H1 (cell line): ENCODE data around the gene TMBIM4. TPM values are rescaled to one million over a fixed set of nuclear protein-coding genes. Genes with fewer than 3 reads are reported as not detected.

Experiments used
- JUN ChIP-seq: IDR thresholded peaks from 2 replicates; pipeline ENCODE4 v1.6.1; 2011; ENCODE audit warnings: low read depth, mild to moderate bottlenecking, improper control_type of control experiment, low read length
- polyA plus RNA-seq, 7 experiments: library from polyadenylated mRNA; depleted of rRNA in 3 of 7; stranded (reverse) in 5 of 7; unstranded in 2 of 7; fragments of >200 nt in 5 of 7; fragments of 200-250 nt in 2 of 7; gene quantifications; 1 replicate in 5 of 7; 2 replicates in 1 of 7; 4 replicates in 1 of 7; pipeline versions ENCODE4 v1.2.1 to v1.2.3, GENCODE V29; 2011 to 2013; ENCODE audit warnings: missing spikeins in 2 of 7, mixed read lengths in 2 of 7
- total RNA-seq: library from RNA; stranded (reverse); fragmentation: NEBNext Ultra II Directional; extraction: Animal tissue kit (Norgen Biotek cat#: 25700); gene quantifications from 2 replicates; pipeline ENCODE4 v1.2.1, GENCODE V29; 2021

Gene TMBIM4
- total and polyA plus RNA-seq, 2 of the 8 experiments (the other 6 are each of a cell fraction or from before 2014, with no cell fraction given): 12.8 to 46.6 TPM

GRCh38 chr12:66168410-66168809, 1.4 kb downstream of the TMBIM4 start (continued):
- no peak for TF ChIP-seq JUN
